Hepatocyte (in vitro differentiated cells): Measurements from ENCODE around the gene RPL11. TPM values are rescaled to one million over a fixed set of nuclear protein-coding genes. Genes with fewer than 3 reads are reported as not detected.

Experiments used
- DNase-seq: peaks from one replicate; pipeline ENCODE4 v3.0.0-alpha.2; 2016; ENCODE audit warnings: low spot score
- H2AFZ ChIP-seq: fragments of 200-600 bp; sonication (generic); 2 replicates; pipeline ENCODE4 v1.6.0; 2016; ENCODE audit warnings: antibody characterized with exemption, mild to moderate bottlenecking
- H3K27ac ChIP-seq: fragments of 200-600 bp; sonication (generic); 2 replicates; pipeline ENCODE4 v1.5.1; 2016; ENCODE audit warnings: mild to moderate bottlenecking
- H3K27me3 ChIP-seq: fragments of 200-600 bp; sonication (generic); 2 replicates; pipeline ENCODE4 v1.6.1; 2016
- H3K36me3 ChIP-seq: fragments of 200-600 bp; sonication (generic); replicated peaks from 2 replicates; pipeline ENCODE4 v1.5.1; 2016; ENCODE audit warnings: low read depth; ENCODE audit not compliant: insufficient read depth
- H3K4me1 ChIP-seq: fragments of 200-600 bp; sonication (generic); 2 replicates; pipeline ENCODE4 v1.5.1; 2016; ENCODE audit warnings: mild to moderate bottlenecking, moderate library complexity; ENCODE audit not compliant: insufficient read depth
- H3K4me2 ChIP-seq: fragments of 200-600 bp; sonication (generic); 2 replicates; pipeline ENCODE4 v1.6.0; 2016
- H3K4me3 ChIP-seq: fragments of 200-600 bp; sonication (generic); 2 replicates; pipeline ENCODE4 v1.5.1; 2016; ENCODE audit warnings: mild to moderate bottlenecking
- H3K79me2 ChIP-seq: fragments of 200-600 bp; sonication (generic); 2 replicates; pipeline ENCODE4 v1.6.0; 2017; ENCODE audit warnings: mild to moderate bottlenecking
- H3K9me2 ChIP-seq: fragments of 200-600 bp; sonication (generic); replicated peaks from 2 replicates; pipeline ENCODE4 v1.6.0; 2017; ENCODE audit warnings: mild to moderate bottlenecking; ENCODE audit not compliant: insufficient read depth
- H3K9me3 ChIP-seq: fragments of 200-600 bp; sonication (generic); 2 replicates; pipeline ENCODE4 v1.5.1; 2016; ENCODE audit warnings: low read depth, mild to moderate bottlenecking
- H4K20me1 ChIP-seq: fragments of 200-600 bp; sonication (generic); 2 replicates; pipeline ENCODE4 v1.6.0; 2016; ENCODE audit warnings: mild to moderate bottlenecking; ENCODE audit not compliant: insufficient read depth, poor library complexity, severe bottlenecking
- EZH2 ChIP-seq: fragments of 200-600 bp; sonication (generic); IDR thresholded peaks from 2 replicates; pipeline ENCODE4 v1.6.1; 2016; ENCODE audit warnings: antibody characterized with exemption, mild to moderate bottlenecking, borderline replicate concordance
- EZH2phosphoT487 ChIP-seq: fragments of 200-600 bp; sonication (generic); IDR thresholded peaks from one replicate; pipeline ENCODE4 v1.6.1; 2018; ENCODE audit warnings: antibody characterized with exemption, mild to moderate bottlenecking, low read depth, moderate library complexity; ENCODE audit not compliant: unreplicated experiment, severe bottlenecking
- WGBS: methylation state at CpG from one replicate; pipeline ENCODE4 v1.1.6; 2016; ENCODE audit warnings: low lambda C conversion rate; ENCODE audit errors: missing lambda C conversion rate; 5-methylcytosine and 5-hydroxymethylcytosine counted together
- polyA plus RNA-seq: library from polyadenylated mRNA; unstranded; fragments of >200 nt; fragmentation: Nextera tagmentation; extraction: Ambion mirVana; gene quantifications from 2 replicates; pipeline ENCODE4 v1.2.1, GENCODE V29; 2016
- total RNA-seq: library from RNA; depleted of rRNA; stranded (reverse); fragments of >200 nt; gene quantifications from 2 replicates; pipeline ENCODE4 v1.2.3, GENCODE V29; 2014
- TF ChIP-seq, protein P1 (sequence below): fragments of 200-600 bp; sonication (generic); IDR thresholded peaks from 2 replicates; pipeline ENCODE4 v1.5.1; 2016; ENCODE audit warnings: antibody characterized with exemption, mild to moderate bottlenecking; ENCODE audit not compliant: poor library complexity

The RPL11 gene
- total and polyA plus RNA-seq, 2 experiments from 2014 or later = 526 to 862 TPM

DNA sequence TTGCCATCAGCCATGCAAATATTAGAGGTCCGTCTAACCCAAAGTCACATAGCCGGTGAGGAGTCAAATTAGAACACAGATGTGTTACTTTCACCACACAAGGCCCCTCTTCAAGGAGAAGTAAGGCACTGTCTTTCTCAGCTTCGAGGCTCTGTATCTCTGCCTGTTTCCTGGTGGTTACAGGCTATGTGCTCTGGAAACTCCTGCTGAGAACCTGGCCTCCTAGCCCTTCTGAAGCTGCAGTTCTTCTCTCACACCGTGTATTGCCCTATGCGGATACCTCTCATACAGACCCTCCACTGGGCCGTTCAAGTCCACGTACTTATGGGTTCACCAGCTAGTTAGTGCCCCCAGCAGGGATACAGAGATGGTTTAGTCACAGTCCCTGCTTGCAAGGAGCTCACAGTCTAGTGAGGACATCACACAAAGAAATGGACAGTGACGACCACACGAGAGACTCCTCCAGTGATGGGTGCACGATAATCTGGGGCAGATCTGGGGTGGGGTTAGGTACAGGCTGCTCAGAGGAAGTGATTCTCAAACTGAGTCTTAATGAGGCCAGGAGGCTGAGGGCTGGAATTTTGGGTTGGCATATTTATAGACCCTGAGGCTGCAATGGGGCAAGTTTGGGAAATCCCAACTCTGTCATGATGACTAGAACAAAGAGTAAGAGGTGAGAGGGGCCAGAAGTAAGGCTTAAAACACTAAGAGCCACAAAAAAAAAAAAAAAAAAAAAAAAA, 28.8 kb downstream of the RPL11 start:
- Histone ChIP-seq H3K4me1 (no peaks in the 10 kb centered on the region), H4K20me1 (peaks cover 9% of the 10 kb centered on the region), H3K9me3 (no peaks in the 10 kb centered on the region), H2AFZ (no peak overlapping the region), H3K9me2 (no peaks in the 10 kb centered on the region), H3K4me2 (no peak overlapping the region), H3K36me3 (no peaks in the 10 kb centered on the region), H3K27me3 (no peaks in the 10 kb centered on the region), H3K79me2 (peaks cover 54% of the 10 kb centered on the region), H3K27ac (no peak overlapping the region), H3K4me3 (no peak overlapping the region)
- 93% methylated on average over 10 of the region's 10 CpGs for WGBS
- no peak for DNase-seq
- TF ChIP-seq, protein P1, sequence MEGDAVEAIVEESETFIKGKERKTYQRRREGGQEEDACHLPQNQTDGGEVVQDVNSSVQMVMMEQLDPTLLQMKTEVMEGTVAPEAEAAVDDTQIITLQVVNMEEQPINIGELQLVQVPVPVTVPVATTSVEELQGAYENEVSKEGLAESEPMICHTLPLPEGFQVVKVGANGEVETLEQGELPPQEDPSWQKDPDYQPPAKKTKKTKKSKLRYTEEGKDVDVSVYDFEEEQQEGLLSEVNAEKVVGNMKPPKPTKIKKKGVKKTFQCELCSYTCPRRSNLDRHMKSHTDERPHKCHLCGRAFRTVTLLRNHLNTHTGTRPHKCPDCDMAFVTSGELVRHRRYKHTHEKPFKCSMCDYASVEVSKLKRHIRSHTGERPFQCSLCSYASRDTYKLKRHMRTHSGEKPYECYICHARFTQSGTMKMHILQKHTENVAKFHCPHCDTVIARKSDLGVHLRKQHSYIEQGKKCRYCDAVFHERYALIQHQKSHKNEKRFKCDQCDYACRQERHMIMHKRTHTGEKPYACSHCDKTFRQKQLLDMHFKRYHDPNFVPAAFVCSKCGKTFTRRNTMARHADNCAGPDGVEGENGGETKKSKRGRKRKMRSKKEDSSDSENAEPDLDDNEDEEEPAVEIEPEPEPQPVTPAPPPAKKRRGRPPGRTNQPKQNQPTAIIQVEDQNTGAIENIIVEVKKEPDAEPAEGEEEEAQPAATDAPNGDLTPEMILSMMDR = no peak
- no peak for TF ChIP-seq EZH2phosphoT487
- TF ChIP-seq EZH2 = no peak

DNA sequence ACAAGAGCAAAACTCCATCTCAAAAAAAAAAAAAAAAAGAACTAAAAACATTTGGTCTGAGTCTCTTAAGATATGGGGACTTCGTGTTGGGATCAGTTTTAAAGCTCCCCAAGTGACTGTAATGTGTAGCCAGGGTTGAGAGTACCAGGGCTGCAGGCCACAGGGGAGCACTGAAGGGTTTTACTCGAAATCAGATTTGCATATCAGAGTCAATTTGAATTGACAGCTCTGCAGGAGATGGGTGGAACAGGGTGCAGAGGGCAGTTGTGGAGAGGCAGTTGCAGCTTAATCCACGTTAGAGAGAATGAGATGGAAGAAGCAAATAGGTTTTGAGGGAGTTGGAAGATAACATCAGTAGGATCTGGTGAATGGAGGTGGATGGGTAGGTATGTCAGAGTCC, 31.0 kb downstream of the RPL11 start:
- H3K9me2 ChIP-seq = no peaks in the 10 kb centered on the region
- H3K36me3 ChIP-seq = no peaks in the 10 kb centered on the region
- 81% methylated on average over 3 of the region's 3 CpGs for WGBS
- H4K20me1 ChIP-seq = peaks cover 9% of the 10 kb centered on the region
- no peak overlapping the region for H2AFZ ChIP-seq
- peaks cover 8% of the 10 kb centered on the region for H3K4me1 ChIP-seq
- H3K79me2 ChIP-seq = peaks cover 40% of the 10 kb centered on the region
- H3K4me3 ChIP-seq = no peak overlapping the region
- H3K27ac ChIP-seq = no peak overlapping the region
- H3K9me3 ChIP-seq = no peaks in the 10 kb centered on the region
- no peak overlapping the region for H3K4me2 ChIP-seq
- DNase-seq = no peak
- TF ChIP-seq EZH2phosphoT487 = no peak
- TF ChIP-seq EZH2 = no peak
- TF ChIP-seq, protein P1 = no peak
- no peaks in the 10 kb centered on the region for H3K27me3 ChIP-seq

DNA sequence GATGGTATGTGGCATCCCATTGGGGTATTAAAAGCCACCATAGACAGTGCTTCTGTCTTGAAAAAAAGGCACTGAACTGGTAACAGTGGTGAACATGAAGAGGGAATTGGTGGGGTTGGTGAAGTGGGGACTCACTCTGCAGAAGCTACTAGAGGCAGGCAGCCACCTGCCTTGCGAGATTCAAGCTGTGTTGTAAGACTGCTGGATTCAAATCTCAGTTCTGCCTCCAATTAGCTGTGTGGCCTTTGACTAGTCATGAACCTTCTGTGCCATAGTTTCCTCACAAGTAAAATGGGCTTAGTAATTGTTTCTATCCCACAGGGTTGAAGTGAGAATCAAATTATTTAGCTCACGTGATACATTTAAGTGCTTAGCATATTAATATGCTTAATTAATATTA, 35.1 kb downstream of the RPL11 start:
- no peaks in the 10 kb centered on the region for H4K20me1 ChIP-seq

More for the DNA sequence above, 35.1 kb downstream of the RPL11 start:
- H3K27ac ChIP-seq = peak overlapping the region; percentile 75
- H3K9me3 ChIP-seq = no peaks in the 10 kb centered on the region
- no peaks in the 10 kb centered on the region for H3K27me3 ChIP-seq
- no peak overlapping the region for H2AFZ ChIP-seq
- TF ChIP-seq EZH2 (no peak), EZH2phosphoT487 (no peak)
- TF ChIP-seq, protein P1 = no peak
- 100% methylated on average over 2 of the region's 2 CpGs for WGBS
- peaks cover 44% of the 10 kb centered on the region for H3K79me2 ChIP-seq
- H3K4me3 ChIP-seq = no peak overlapping the region
- H3K4me1 ChIP-seq = peaks cover 16% of the 10 kb centered on the region
- DNase-seq = no peak
- H3K4me2 ChIP-seq = peak overlapping the region; percentile 59
- H3K9me2 ChIP-seq = no peaks in the 10 kb centered on the region
- H3K36me3 ChIP-seq = no peaks in the 10 kb centered on the region
